HG02840 (cell line): ENCODE data around the gene KAZN.

Experiments used
- ATAC-seq: cut with Tn5 transposase; IDR thresholded peaks from one replicate; pipeline ENCODE4 v1.9.1; 2021; ENCODE audit warnings: mild to moderate bottlenecking, moderate library complexity, moderate number of reproducible peaks; ENCODE audit not compliant: unreplicated experiment, low FRiP score

The KAZN gene

GRCh38 chr1:14737561-14738094 lies 139.1 kb downstream of the KAZN start:
- no peak for ATAC-seq

GRCh38 chr1:14738235-14738634 lies 139.8 kb downstream of the KAZN start:
- no peak for ATAC-seq

GRCh38 chr1:14738647-14739046 lies 140.2 kb downstream of the KAZN start:
- ATAC-seq: no peak

- ATAC-seq: no peak
Observed at GRCh38 chr1:14739082-14739832, 140.8 kb downstream of the KAZN start.

- ATAC-seq: no peak
Observed at GRCh38 chr1:14740016-14740415, 141.5 kb downstream of the KAZN start.

GRCh38 chr1:14741082-14741481 lies 142.6 kb downstream of the KAZN start:
- no peak for ATAC-seq

GRCh38 chr1:14741532-14741931 lies 143.0 kb downstream of the KAZN start:
- no peak for ATAC-seq

- no peak for ATAC-seq
Observed at GRCh38 chr1:14742181-14742980, 143.9 kb downstream of the KAZN start.

- no peak for ATAC-seq
Observed at GRCh38 chr1:14743368-14743767, 144.9 kb downstream of the KAZN start.

- ATAC-seq: no peak
Observed at GRCh38 chr1:14745001-14745720, 146.7 kb downstream of the KAZN start.

- ATAC-seq: no peak
Observed at GRCh38 chr1:14745789-14746188, 147.3 kb downstream of the KAZN start.

- ATAC-seq: no peak
Observed at GRCh38 chr1:14746393-14746792, 147.9 kb downstream of the KAZN start.

- ATAC-seq: no peak
Observed at GRCh38 chr1:14748151-14748550, 149.7 kb downstream of the KAZN start.

- ATAC-seq: no peak
Observed at GRCh38 chr1:14748977-14749376, 150.5 kb downstream of the KAZN start.

GRCh38 chr1:14750490-14750889 lies 152.0 kb downstream of the KAZN start:
- ATAC-seq: no peak

GRCh38 chr1:14755518-14756252 lies 157.2 kb downstream of the KAZN start:
- no peak for ATAC-seq

- ATAC-seq: no peak
Observed at GRCh38 chr1:14756589-14757285, 158.3 kb downstream of the KAZN start.

GRCh38 chr1:14757286-14757625 lies 158.8 kb downstream of the KAZN start:
- no peak for ATAC-seq

GRCh38 chr1:14759042-14759818 lies 160.7 kb downstream of the KAZN start:
- no peak for ATAC-seq
